NCI-H1436 (cell line): ENCODE measurements around the gene ASCL1.

ENCODE experiments used
- DNase-seq: peaks from one replicate; lab custom pipeline; 2025; lab: John Stamatoyannopoulos, UW

Gene ASCL1

GRCh38 chr12:102977945-102978706 lies 20.7 kb downstream of the ASCL1 start:
- no peak for DNase-seq

- DNase-seq: no peak
These were observed 22.9 kb downstream of the ASCL1 start for GRCh38 chr12:102980350-102980749.

- no peak for DNase-seq
These were observed 32.9 kb downstream of the ASCL1 start for GRCh38 chr12:102990419-102990818.

GRCh38 chr12:102992297-102992696 lies 34.8 kb downstream of the ASCL1 start:
- no peak for DNase-seq

- DNase-seq: no peak
These were observed 35.2 kb downstream of the ASCL1 start for GRCh38 chr12:102992720-102993119.

DNA sequence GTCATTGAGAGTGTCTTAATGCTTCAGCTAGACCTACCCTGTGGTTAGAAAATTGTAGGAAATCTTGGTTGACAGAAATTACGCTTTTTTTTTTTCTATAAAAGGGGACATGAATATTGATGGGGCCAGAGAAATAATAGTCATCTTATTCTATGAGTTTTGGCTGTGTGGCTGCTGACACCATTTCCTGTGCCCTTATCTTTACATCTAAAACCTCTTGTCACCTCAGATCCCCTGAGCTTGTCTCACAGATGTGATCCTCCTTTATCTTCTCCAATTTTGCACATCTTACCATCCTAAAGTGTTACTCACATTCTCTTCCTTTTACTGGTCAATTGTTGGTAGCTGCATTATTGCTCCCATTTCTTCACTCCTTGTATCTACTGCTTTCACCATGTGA lies 36.1 kb downstream of the ASCL1 start:
- DNase-seq: no peak

DNA sequence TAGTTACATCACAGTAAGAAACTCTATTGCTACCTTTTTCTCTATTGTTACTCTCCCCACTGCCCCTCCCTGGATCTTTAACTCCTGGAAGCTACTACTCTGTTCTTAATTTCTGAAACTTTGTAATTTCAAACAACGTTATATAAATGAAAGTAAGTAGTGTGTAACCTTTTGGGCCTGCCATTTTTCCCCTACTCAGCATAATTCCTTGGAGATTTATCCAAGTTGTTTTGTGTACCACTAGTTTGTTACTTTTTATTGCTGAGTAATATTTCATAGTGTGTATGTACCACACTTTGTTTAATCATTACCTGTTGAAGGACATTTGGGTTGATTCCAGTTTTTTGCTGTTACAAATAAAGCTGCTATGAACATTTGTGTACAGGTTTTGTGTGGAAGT lies 37.9 kb downstream of the ASCL1 start:
- DNase-seq: no peak
